Activated T-cell treated with anti-CD3 and anti-CD28 coated beads for 24 hours (primary cell): Measurements from ENCODE around the gene ZNF775.
A peak's percentile ranks its signal among the peaks of the same experiment; 100 is the strongest.

Source experiments
- DNase-seq: peaks from one replicate; pipeline ENCODE4 v3.0.0-alpha.2; 2020; ENCODE audit warnings: low read depth

ZNF775 gene

GRCh38 chr7:150346922-150347321 is 32.2 kb upstream of the ZNF775 start:
- DNase-seq: no peak

- no peak for DNase-seq
These were observed 27.4 kb upstream of the ZNF775 start for GRCh38 chr7:150351587-150352194.

GRCh38 chr7:150355666-150356059 is 23.5 kb upstream of the ZNF775 start:
- no peak for DNase-seq

DNA sequence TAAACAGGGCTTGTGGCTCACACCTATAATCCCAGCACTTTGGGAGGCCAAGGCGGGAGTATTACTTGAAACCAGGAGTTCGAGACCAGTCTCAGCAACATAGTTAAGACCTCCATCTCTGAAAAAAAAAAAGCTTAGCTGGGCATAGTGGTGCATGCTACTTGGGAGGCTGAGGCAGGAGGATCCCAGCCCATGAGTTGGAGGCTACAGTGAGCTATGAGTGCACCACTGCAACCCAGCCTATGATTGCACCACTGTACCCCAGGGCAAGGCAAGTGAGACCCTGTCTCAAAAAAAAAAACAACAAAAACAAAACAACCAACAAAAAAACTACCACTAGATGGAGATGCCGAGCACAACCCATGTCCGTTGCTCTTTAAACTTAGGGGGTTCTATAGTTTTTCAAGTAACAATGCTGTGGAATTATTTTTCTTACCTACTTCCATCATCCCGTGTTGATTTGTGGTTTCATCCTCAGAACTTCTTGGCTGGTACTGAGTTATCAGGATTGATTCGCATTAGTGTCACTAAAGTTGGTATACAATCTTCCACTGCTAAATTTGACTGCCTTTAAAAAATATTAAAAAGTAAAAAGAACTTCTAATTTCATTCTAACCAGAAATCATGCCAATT is 22.7 kb upstream of the ZNF775 start:
- no peak for DNase-seq

GRCh38 chr7:150357270-150357669 is 21.9 kb upstream of the ZNF775 start:
- DNase-seq: peak; percentile 48

GRCh38 chr7:150357771-150358427 is 21.2 kb upstream of the ZNF775 start:
- no peak for DNase-seq

DNA sequence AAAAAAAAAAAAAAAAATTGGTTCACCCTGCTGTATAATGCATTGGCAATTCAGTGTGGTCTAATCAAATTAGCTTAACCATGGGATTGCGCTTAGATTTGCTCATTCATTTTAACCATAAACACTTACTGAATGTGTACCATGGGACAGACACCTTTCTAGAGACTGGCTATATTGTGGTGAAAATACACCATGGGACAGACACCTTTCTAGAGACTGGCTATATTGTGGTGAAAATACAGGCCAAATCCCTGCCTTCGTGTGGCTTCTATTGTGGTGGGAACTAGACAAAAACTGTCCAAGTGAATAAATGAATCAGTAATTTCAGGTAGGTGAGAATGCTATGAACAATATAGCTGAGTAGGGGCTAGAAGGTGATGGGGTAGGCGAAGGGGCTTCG is 20.7 kb upstream of the ZNF775 start:
- no peak for DNase-seq

DNA sequence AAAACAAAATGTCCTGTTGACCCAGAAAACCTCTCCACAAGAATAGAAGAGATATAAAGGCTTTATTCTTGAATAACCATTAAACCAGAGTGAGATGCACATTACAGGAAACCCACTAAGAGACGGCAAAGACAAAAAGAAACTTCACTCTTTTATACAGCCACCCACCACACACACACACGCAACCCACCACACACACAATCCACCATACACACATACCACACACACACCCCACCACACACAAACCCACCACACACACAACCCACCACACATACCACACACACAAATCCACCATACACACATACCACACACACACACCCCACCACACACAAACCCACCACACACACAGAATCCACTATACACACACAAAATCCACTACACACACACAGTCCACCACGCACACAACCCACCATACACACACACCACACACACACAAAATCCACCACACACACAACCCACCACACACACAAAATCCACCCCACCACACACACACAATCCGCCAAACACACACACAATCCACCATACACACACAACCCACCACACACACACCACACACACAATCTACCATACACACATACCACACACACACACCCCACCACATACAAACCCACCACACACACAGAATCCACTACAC is 20.0 kb upstream of the ZNF775 start:
- DNase-seq: no peak

GRCh38 chr7:150359622-150360362 is 19.3 kb upstream of the ZNF775 start:
- no peak for DNase-seq

DNA sequence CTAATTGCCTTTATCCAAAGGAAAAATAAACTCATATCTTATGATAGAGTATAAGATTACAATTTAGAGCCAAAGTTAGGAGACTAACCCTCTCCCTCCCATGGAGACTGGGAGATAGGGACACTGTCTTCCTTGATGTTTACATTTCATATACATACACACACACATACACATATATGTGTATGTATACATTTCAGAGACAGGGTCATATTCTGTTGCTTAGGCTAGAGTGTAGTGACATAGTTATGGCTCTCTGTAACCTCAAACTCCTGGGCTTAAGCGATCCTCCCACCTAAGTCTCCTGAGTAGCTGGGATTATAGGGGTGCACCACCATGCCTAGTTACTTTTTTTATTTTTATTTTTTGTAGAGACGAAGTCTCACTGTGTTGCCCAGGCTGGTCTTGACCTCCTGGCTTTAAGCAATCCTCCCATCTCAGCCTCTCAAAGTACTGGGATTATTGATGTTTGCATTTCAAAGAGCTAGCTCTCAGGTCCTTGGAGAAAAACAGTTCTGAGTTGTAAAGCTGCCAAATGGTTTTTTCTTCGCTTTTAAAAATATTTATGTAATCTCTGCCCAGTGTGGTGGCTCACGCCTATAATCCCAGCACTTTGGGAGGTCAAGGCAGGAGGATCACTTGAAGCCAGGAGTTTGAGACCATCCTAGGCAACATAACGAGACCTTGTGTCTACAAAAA is 18.6 kb upstream of the ZNF775 start:
- DNase-seq: no peak

DNA sequence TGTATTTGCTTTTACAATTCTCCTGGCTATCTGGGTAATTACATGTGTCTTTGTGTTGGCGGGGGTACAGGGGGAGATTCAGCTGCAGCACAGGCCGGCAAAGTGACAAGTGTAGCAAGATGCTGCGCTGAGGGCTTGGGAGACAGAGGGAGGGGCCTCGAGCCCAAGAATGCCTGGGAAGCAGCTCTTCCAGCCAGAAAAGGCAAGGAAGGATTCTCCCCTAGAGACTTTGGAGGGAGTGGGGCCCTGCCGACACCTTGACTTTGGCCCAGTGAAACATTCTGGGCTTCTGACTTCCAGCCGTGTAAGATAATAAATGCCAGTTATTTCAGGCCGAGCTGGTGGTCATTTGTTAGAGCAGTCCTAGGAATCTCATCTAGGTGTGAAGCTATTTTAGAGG is 17.7 kb upstream of the ZNF775 start:
- DNase-seq: no peak

DNA sequence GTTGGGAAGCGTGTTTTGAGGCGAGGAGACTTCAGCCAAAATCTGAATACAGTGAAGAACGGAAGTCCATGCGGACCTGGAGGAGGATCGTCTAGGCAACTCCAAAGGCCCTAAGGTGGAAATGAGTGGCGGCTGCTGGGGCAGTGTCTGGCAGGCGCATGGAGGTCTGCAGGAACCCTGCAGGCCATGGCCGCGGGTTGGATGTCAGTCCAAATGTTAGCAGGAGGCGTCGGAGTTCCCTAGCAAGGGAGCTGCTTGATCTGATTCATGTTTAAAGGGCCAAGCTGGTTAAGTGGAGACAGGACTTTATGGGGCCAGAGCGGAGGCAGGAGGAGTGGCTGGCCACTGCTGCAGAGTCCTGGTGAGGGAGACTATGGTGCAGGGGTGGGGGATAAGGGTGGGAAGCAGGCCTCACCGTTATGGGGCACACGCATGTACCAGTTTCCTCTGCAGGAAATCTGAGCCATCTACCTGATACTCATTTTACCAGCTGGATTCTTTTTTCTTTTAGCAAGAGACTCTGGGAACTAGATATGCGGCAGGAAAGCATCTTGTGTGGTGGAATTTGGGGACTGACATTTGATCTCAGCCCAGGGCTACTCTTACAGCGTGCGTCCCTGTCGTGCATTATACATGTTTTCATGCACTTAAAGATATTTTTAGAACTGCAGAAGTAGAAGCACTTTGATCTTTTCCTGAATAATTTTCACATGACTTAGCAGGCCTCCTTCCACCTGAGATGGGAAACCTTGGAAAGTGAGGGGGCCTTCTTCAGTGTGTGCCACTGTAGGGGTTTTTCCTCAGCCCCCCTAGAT is 17.1 kb upstream of the ZNF775 start:
- no peak for DNase-seq

DNA sequence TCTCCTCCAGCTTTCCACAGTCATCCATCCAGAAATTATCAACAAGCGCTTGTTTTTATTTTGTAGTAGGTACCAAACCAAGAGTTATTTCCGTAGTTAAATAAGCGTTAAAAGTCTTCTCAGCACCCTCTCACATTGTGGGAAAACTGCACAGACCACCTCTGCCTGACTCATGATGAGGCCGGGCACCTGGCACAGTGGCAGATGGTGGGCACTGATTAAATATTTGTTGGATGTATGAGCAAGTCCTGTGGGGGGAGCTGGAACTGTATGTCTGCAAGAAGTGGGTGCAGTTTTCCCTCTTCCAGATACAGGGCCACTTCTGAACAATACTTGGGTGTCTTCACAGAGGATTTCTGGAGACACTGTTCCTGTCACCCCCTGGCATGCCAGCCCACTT is 15.8 kb upstream of the ZNF775 start:
- no peak for DNase-seq

- no peak for DNase-seq
These were observed 15.3 kb upstream of the ZNF775 start for GRCh38 chr7:150363872-150364271.

- no peak for DNase-seq
These were observed 13.9 kb upstream of the ZNF775 start for GRCh38 chr7:150365194-150365593.

GRCh38 chr7:150365673-150366398 is 13.3 kb upstream of the ZNF775 start:
- DNase-seq: no peak

- no peak for DNase-seq
These were observed 11.4 kb upstream of the ZNF775 start for GRCh38 chr7:150367677-150368095.

- DNase-seq: peak; percentile 70
These were observed 10.8 kb upstream of the ZNF775 start, which contains the start of gene REPIN1 for GRCh38 chr7:150368096-150368883. TSS of gene REPIN1 (plus strand) at chr7:150368822. CDS start at chr7:150369712, 890 bp downstream.
